Measurements from ENCODE around the gene SMKR1.
"Not testable (repeated sequence)": the region's sequence is repeated elsewhere in the genome, so short reads cannot be mapped to it uniquely, and the experiment has no call there.

Gene SMKR1

GRCh38 chr7:129530795-129531391, 28.6 kb downstream of the SMKR1 start:
- peak; percentile 73 for DNase-seq

- no peak for DNase-seq
Observed at GRCh38 chr7:129531721-129532120, 29.4 kb downstream of the SMKR1 start.

GRCh38 chr7:129532375-129532774, 30.0 kb downstream of the SMKR1 start:
- DNase-seq = no peak

GRCh38 chr7:129534558-129535274, 32.4 kb downstream of the SMKR1 start:
- not testable (repeated sequence) for DNase-seq

GRCh38 chr7:129535896-129536295, 33.6 kb downstream of the SMKR1 start:
- no peak for DNase-seq

GRCh38 chr7:129536323-129536722, 34.0 kb downstream of the SMKR1 start:
- no peak for DNase-seq

GRCh38 chr7:129538790-129539189, 36.5 kb downstream of the SMKR1 start:
- no peak for DNase-seq

GRCh38 chr7:129540340-129540739, 38.0 kb downstream of the SMKR1 start:
- DNase-seq = no peak

- DNase-seq = no peak
Observed at GRCh38 chr7:129544700-129545099, 42.4 kb downstream of the SMKR1 start.

- DNase-seq = no peak
Observed at GRCh38 chr7:129550693-129551360, 48.5 kb downstream of the SMKR1 start.

GRCh38 chr7:129553899-129554461, 51.6 kb downstream of the SMKR1 start:
- DNase-seq = peak; percentile 71

GRCh38 chr7:129556607-129557133, 54.3 kb downstream of the SMKR1 start:
- peak; percentile 52 for DNase-seq

- peak; percentile 10 for DNase-seq
Observed at GRCh38 chr7:129557686-129558481, 55.6 kb downstream of the SMKR1 start.

GRCh38 chr7:129559564-129559963, 57.2 kb downstream of the SMKR1 start:
- DNase-seq = no peak

- DNase-seq = no peak
Observed at GRCh38 chr7:129560831-129561230, 58.5 kb downstream of the SMKR1 start.

GRCh38 chr7:129561677-129562359, 59.5 kb downstream of the SMKR1 start:
- DNase-seq = no peak

Measured in activated effector memory CD4-positive, alpha-beta T cell treated with anti-CD3 and anti-CD28 coated beads, Interleukin-2, amount 50 U/mL, for 16 hours (primary cell).